DOHH2 (cell line): Measurements from ENCODE around the gene AEBP1.

Source experiments
- CTCF ChIP-seq: fragments of 200-600 bp; sonication (generic); IDR thresholded peaks from one replicate; pipeline ENCODE4 v1.5.1; 2014; ENCODE audit warnings: antibody characterized with exemption, mild to moderate bottlenecking, low read depth, low read length; ENCODE audit not compliant: poor library complexity, severe bottlenecking
- EZH2phosphoT487 ChIP-seq: fragments of 200-600 bp; sonication (generic); IDR thresholded peaks from 2 replicates; pipeline ENCODE4 v1.6.1; 2017; ENCODE audit warnings: borderline replicate concordance, mild to moderate bottlenecking, antibody characterized with exemption, low read length, moderate library complexity, mixed read lengths

- no peak for TF ChIP-seq CTCF
- TF ChIP-seq EZH2phosphoT487, result no peak
These were observed 47.8 kb downstream of the AEBP1 start for GRCh38 chr7:44151956-44152355.
